Natural killer cell (primary cell): ENCODE measurements around the gene ILRUN. TPM values are rescaled to one million over a fixed set of nuclear protein-coding genes. Genes with fewer than 3 reads are reported as not detected.
"Not testable (repeated sequence)": the region's sequence is repeated elsewhere in the genome, so short reads cannot be mapped to it uniquely, and the experiment has no call there.

Experiments
- ATAC-seq, 3 donors: fragments of 150-1000 bp in 2 of 3; fragments of 200-7000 bp in 1 of 3; cut with Tn5 transposase; 1 replicate in 1 of 3; 2 replicates in 2 of 3; pipeline ENCODE4 v1.10.0; 2021; ENCODE audit warnings: mild to moderate bottlenecking in 2 of 3, moderate library complexity in 2 of 3
- DNase-seq, 2 donors: peaks; one replicate each; pipeline versions ENCODE4 v3.0.0 to v3.0.0-alpha.2; 2013 to 2021; ENCODE audit warnings: mixed read lengths in 1 of 2
- H3K27ac ChIP-seq: one replicate; pipeline ENCODE4 v1.5.1; 2013; ENCODE audit warnings: mild to moderate bottlenecking, low read length
- H3K27me3 ChIP-seq: one replicate; pipeline ENCODE4 v1.6.1; 2013; ENCODE audit warnings: low read length; ENCODE audit not compliant: control insufficient read depth, insufficient read depth
- H3K36me3 ChIP-seq: one replicate; pipeline ENCODE4 v1.6.1; 2013; ENCODE audit warnings: low read length; ENCODE audit not compliant: control insufficient read depth, insufficient read depth
- H3K4me1 ChIP-seq: one replicate; pipeline ENCODE4 v1.6.1; 2013; ENCODE audit warnings: low read length; ENCODE audit not compliant: control insufficient read depth, insufficient read depth
- H3K4me3 ChIP-seq: one replicate; pipeline ENCODE4 v1.5.1; 2013; ENCODE audit warnings: low read length
- H3K9me3 ChIP-seq: one replicate; pipeline ENCODE4 v1.6.1; 2013; ENCODE audit warnings: low read length; ENCODE audit not compliant: control insufficient read depth, insufficient read depth
- H3K27ac Mint-ChIP-seq, 2 donors: one replicate each; pipeline ENCODE4 v1.8.0; 2022; ENCODE audit warnings: mild to moderate bottlenecking in 2 of 2, mixed read lengths in 2 of 2, moderate library complexity in 1 of 2
- H3K27me3 Mint-ChIP-seq, 2 donors: one replicate each; pipeline ENCODE4 v1.8.0; 2022; ENCODE audit warnings: low read depth in 2 of 2, mixed read lengths in 2 of 2
- H3K36me3 Mint-ChIP-seq: one replicate; pipeline ENCODE4 v1.8.0; 2022; ENCODE audit warnings: mixed read lengths
- H3K4me1 Mint-ChIP-seq, 2 donors: one replicate each; pipeline ENCODE4 v1.8.0; 2022; ENCODE audit warnings: mixed read lengths in 2 of 2
- H3K4me3 Mint-ChIP-seq: one replicate; pipeline ENCODE4 v1.8.0; 2022; ENCODE audit warnings: mild to moderate bottlenecking, moderate library complexity, mixed read lengths
- H3K9me3 Mint-ChIP-seq, 2 donors: one replicate each; pipeline ENCODE4 v1.8.0; 2022; ENCODE audit warnings: mixed read lengths in 2 of 2
- WGBS: methylation state at CpG from one replicate; pipeline ENCODE4 v1.1.7; 2013; ENCODE audit warnings: missing lambda C conversion rate; ENCODE audit not compliant: insufficient coverage; 5-methylcytosine and 5-hydroxymethylcytosine counted together
- intact Hi-C: fragments of 100-400 bp; cut with micrococcal nuclease; formaldehyde crosslinking; loops from one replicate; pipeline ENCODE4 v1.14.2; 2022
- total RNA-seq, 4 donors: library from RNA; stranded (reverse); fragments of 120-200 nt in 1 of 4; gene quantifications; one replicate each; pipeline versions ENCODE4 v1.2.3 to v1.2.4, GENCODE V29; 2013 to 2022
- TF ChIP-seq, protein P1 (sequence below): fragments of 200-600 bp; IDR thresholded peaks from one replicate; pipeline ENCODE4 v1.8.0; 2022; ENCODE audit warnings: antibody characterized with exemption

Gene ILRUN
- total RNA-seq, 3 donors from 2014 or later (not counting 1 experiment from before 2014, with no cell fraction given) = 91.2 to 101 (median 92.3) TPM

DNA sequence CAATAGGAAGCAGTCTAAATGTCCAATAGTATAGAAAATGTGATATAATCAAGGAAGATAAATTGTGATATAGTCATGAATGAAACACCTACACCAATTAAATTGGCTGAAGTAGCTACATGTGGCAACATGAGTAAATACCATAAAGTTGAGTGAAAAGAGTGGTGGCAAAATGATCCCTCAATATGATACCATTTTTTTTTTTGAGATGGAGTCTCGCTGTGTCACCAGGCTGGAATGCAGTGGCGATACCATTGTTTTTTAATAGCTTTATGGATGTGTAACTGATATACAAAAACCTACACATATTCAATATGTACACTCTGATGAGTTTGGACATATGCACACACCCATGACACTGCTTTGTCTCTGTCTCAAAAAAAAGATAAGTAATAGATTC, 20.9 kb upstream of the ILRUN start:
- ATAC-seq (no peak), DNase-seq (no peak)
- Mint-ChIP-seq H3K27me3 (peaks cover 2 to 6% of the 10 kb centered on the region in 2 donors), H3K4me3 (no peak overlapping the region), H3K36me3 (no peaks in the 10 kb centered on the region), H3K4me1 (no peaks in the 10 kb centered on the region), H3K27ac (no peak overlapping the region), H3K9me3 (no peaks in the 10 kb centered on the region)
- Histone ChIP-seq H3K4me1 (no peaks in the 10 kb centered on the region), H3K9me3 (no peaks in the 10 kb centered on the region), H3K36me3 (no peaks in the 10 kb centered on the region), H3K27me3 (no peaks in the 10 kb centered on the region), H3K4me3 (no peak overlapping the region), H3K27ac (no peak overlapping the region)
- intact Hi-C loops = no loop called here
- WGBS = no CpG with 5 or more reads among the region's 2 CpGs
- TF ChIP-seq, protein P1, sequence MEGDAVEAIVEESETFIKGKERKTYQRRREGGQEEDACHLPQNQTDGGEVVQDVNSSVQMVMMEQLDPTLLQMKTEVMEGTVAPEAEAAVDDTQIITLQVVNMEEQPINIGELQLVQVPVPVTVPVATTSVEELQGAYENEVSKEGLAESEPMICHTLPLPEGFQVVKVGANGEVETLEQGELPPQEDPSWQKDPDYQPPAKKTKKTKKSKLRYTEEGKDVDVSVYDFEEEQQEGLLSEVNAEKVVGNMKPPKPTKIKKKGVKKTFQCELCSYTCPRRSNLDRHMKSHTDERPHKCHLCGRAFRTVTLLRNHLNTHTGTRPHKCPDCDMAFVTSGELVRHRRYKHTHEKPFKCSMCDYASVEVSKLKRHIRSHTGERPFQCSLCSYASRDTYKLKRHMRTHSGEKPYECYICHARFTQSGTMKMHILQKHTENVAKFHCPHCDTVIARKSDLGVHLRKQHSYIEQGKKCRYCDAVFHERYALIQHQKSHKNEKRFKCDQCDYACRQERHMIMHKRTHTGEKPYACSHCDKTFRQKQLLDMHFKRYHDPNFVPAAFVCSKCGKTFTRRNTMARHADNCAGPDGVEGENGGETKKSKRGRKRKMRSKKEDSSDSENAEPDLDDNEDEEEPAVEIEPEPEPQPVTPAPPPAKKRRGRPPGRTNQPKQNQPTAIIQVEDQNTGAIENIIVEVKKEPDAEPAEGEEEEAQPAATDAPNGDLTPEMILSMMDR = no peak

DNA sequence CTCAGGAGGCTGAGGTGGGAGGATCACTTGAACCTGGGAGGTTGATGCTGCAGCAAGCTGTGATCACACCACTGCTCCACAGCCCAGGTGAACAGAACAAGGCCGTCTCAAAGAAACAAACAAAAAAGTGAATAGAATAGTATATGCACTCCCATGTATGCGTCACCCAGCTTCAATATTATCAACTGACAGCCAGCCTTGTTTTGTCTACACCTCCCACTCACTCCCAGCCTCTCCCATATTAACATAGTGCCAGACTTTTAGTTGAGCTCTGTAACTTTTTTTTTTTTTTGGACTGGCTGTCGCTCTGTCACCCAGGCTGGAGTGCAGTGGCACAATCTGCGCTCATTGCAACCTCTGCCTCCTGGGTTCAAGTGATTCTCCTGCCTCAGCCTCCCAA, 18.1 kb upstream of the ILRUN start:
- Histone ChIP-seq H3K36me3 (no peaks in the 10 kb centered on the region), H3K9me3 (no peaks in the 10 kb centered on the region), H3K4me3 (no peak overlapping the region), H3K27ac (no peak overlapping the region), H3K27me3 (no peaks in the 10 kb centered on the region), H3K4me1 (no peaks in the 10 kb centered on the region)
- H3K4me3 Mint-ChIP-seq = no peak overlapping the region
- no peaks in the 10 kb centered on the region for H3K36me3 Mint-ChIP-seq
- no peaks in the 10 kb centered on the region for H3K9me3 Mint-ChIP-seq
- ATAC-seq = no peak
- no peaks in the 10 kb centered on the region for H3K4me1 Mint-ChIP-seq
- TF ChIP-seq, protein P1 = no peak
- DNase-seq = no peak
- 97% methylated on average over 4 of the region's 4 CpGs for WGBS
- no peak overlapping the region for H3K27ac Mint-ChIP-seq
- H3K27me3 Mint-ChIP-seq = peaks cover 2 to 6% of the 10 kb centered on the region in 2 donors
- intact Hi-C loops = no loop called here

DNA sequence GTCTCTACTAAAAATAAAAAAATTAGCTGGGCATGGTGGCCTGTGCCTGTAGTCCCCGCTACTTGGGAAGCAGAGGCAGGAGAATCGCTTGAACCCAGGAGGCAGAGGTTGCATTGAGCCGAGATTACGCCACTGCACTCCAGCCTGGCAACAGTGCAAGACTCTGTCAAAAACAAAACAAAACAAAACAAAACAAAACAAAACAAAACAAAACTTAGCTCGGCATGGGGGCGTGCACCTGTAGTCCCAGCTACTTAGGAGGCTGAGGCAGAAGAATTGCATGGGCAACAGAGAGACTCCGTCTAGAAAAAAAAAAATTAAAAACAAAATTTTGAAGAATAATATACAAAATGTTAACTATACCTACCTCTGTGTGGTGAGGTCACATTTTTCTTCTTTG, 16.3 kb upstream of the ILRUN start:
- not testable (repeated sequence) for H3K4me1 ChIP-seq, H3K4me3 Mint-ChIP-seq, H3K27ac Mint-ChIP-seq

DNA sequence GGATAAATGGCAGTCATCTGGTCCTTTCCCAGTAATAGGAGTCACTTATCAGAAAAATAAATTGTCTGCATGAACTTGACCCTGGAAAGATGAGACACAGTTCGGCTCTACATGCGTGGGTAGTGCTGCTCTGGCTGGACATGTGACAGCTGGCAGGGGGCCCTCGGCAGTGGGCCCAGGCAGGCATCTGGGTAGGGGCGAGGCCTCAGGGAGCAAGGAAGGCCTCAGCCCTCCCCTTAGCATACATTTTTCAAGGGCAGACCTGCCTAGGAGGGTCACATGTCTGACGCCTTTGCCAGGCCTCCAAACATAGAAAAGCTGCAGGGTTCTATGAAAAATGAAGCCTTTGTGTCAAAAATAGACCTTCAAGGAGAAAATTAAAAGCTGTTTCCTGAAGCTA, 12.8 kb upstream of the ILRUN start:
- intact Hi-C loops = no loop called here
- H3K36me3 Mint-ChIP-seq = no peaks in the 10 kb centered on the region
- no peaks in the 10 kb centered on the region for H3K9me3 ChIP-seq
- H3K27ac Mint-ChIP-seq = no peak overlapping the region
- DNase-seq (no peak), ATAC-seq (no peak)
- no peaks in the 10 kb centered on the region for H3K27me3 ChIP-seq
- TF ChIP-seq, protein P1 = no peak
- H3K4me1 Mint-ChIP-seq = no peaks in the 10 kb centered on the region
- H3K9me3 Mint-ChIP-seq = no peaks in the 10 kb centered on the region
- no peaks in the 10 kb centered on the region for H3K4me1 ChIP-seq
- no peaks in the 10 kb centered on the region for H3K27me3 Mint-ChIP-seq
- no peaks in the 10 kb centered on the region for H3K36me3 ChIP-seq
- H3K4me3 Mint-ChIP-seq = no peak overlapping the region
- 89% methylated on average over 5 of the region's 5 CpGs for WGBS
- H3K27ac ChIP-seq = no peak overlapping the region
- no peak overlapping the region for H3K4me3 ChIP-seq

More for the DNA sequence above, 16.3 kb upstream of the ILRUN start:
- H3K4me1 Mint-ChIP-seq, H3K36me3 ChIP-seq, intact Hi-C loops, ATAC-seq, H3K9me3 Mint-ChIP-seq, H3K36me3 Mint-ChIP-seq, DNase-seq, H3K27ac ChIP-seq, H3K4me3 ChIP-seq, H3K9me3 ChIP-seq, H3K27me3 Mint-ChIP-seq, H3K27me3 ChIP-seq: not testable (repeated sequence)
- 93% methylated on average over 6 of the region's 7 CpGs for WGBS
